ENCODE data around the gene ARX. TPM values are rescaled to one million over a fixed set of nuclear protein-coding genes. Genes with fewer than 3 reads are reported as not detected.

Gene ARX
- total RNA-seq, 1 experiment from 2014 or later = 0.30 TPM

DNA sequence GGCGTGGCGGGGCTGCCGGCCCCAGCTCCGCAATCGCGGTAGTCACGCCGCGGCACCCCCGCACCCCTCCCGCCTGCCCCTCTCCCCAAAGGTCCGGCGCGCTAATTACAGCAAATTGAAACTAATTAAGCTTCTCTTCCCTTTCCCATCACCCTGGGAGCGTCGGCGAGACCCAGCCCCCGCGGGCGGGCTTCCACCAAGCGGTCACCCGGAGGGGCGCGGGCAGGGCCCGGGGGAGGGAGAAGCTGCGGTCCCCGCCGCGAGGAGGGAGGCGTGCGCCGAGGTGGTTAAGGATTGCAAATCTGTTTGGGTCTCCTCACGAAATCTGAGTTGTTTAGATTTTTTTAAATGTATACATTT lies 13.1 kb downstream of the ARX start:
- DNase-seq (ENCODE audit: extremely low read depth, low read depth) = no peak

DNA sequence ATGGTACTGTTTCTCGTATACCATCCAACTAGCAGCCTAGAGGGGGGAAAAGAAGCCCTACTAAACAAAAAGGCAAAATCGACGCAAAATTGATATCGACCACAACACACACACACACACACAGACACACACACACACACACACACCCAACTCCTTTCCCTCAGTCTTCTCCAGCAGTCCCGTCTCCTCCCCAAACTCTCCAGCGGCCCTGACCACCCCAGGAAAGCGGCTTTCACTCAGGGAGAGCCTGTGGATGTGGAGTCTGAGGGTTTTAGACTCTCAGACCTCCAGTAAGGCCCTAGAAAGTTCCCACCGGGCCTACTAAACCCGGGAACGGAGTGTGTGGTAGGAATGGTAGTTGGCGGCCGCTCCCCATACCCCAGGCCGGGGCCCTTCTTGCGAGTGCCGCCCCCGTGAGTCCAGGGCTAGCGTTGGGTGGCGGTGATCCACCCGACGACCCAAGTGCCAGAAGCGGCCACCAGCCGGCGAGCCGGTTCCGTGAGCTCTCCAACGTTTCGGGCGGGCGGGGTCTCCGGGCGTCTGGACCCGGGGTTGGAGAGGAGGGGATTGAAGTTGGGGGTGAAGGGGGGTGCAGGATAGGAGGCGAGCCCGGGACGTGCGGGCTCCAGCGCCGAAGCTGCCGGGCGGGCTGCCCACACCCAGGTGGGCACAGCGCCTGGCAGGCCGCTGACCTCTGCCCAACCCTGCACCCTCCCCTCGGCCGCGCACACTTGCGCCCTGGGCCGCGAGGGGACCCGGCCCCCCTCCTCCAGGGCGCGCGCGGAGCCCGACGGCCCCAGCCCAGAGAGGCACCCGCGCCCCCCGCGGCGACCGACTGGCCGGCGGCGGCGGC lies 13.7 kb downstream of the ARX start:
- DNase-seq (ENCODE audit: extremely low read depth, low read depth) = no peak

DNA sequence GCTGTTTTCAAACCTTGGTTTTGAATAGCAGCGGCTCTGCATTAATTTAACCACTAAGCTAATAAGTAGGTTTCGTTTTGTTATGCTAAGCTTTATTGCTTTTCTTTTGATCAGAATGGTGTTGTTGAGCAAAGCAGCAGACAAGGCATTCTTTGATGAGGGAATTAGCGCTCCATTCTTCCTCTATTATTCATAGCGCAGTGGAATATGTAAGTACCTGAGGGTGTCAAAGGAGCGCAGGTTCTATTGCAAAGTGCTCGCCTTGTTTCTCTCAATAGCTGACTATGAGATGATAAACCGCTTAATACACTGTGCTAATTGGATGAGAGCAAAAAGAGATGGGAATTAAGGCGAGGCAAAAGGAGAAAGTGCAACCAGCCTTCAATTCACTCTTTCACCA lies 16.3 kb downstream of the ARX start:
- no peak for DNase-seq (ENCODE audit: extremely low read depth, low read depth)

DNA sequence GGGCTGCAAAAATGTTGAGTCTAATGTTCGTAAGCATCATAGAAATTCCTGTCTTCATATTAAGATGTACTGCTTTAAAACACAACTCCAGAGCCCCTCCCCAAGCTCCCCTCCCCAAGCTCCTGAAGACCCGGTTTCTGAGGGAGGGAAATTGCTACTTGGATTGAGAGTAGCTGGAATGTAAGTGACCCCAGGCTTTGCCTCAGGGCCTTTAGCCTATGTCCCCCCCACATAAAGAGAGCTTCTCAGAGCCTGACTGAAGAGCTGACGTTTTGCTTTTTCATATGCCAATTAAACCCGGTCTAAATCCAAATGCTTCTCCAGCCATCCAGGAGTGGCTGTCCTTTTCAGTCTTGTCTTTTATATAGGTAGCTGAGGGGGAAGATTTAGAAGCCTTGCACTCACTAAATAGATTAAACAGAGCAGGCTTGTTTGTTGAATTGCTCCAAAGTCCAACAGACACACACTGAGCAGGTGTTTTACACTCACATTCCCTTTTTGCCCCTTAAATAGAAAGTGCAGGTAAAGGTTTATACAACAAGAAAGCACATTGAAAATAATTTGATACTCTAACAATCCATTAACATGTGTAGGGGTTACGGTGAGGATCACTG lies 19.6 kb downstream of the ARX start:
- no peak for DNase-seq (ENCODE audit: extremely low read depth, low read depth)

DNA sequence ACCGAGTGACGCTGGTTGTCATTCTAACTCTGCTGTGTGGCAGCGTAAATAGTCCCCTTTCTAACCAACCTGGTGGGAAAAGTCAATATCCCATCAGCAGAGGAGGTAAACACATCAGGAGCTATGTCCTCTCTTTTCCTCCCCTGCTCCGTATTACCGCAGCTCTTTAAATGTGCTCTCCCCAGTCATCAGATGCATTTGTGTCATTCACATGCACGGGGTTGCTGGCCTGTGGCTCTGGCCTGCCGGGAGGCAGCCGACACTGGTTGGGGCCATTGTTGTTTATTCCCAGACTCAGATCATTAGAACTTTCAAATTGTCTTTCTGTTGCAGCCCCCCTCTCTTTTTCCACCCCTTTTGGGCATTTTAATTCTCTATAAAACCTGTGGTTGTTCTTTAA lies 21.9 kb downstream of the ARX start:
- DNase-seq (ENCODE audit: extremely low read depth, low read depth) = no peak

DNA sequence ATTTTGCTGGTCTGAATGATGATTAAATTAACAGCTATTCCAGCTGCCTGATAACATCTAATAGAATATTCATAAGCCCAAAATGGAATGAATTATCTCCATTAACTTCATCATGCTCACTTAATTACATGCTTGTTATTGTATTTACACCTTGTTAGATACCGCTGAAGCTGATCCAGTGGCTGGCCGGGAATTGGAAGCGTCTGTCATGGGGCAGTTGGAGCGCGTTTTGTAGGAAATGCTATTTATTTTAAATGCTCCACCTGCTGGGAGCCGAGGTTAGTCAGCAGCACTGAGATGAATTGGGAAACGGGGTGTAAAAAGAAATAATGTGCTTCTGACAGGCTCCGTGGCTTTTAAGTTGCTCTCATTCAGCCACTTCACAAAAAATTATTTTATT lies 25.2 kb downstream of the ARX start:
- no peak for DNase-seq (ENCODE audit: extremely low read depth, low read depth)

DNA sequence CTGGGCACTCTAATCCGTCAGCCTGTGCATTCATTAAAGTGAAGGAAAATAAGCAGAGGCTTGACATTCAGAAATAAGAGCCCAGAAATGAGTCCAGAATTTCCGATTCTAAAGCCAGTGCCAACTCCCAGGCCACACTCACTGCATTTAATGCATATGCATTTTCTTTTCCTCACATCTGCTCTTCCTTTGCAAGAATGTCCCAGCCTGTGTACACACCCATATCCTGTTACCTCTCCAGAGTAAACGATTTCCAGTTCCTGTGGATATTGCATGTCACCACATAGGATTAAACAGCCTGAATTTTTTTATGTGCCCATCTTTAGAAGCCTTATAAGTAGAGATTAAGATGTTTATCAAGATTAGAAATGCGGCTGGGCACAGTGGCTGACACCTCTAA lies 27.5 kb downstream of the ARX start:
- DNase-seq (ENCODE audit: extremely low read depth, low read depth) = no peak

DNA sequence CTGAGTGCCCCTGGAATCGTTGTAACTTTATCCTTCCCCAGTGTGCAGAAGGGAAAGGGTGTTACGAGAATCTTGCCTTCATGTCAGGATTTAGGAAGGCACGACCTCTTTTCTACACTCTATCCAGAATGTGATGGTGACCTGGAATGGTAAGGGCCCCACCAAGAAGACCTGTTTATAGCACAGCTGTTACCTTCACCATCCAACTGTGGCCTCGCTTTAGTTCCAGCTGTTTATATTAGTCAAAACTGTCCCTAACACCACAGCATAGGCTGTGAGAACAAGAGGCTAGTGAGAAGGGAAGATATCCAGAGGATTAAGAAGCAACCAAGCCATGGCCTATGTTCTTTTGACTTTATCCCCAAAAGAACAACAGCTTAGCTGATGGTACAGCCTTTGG lies 28.0 kb downstream of the ARX start:
- DNase-seq (ENCODE audit: extremely low read depth, low read depth) = no peak

DNA sequence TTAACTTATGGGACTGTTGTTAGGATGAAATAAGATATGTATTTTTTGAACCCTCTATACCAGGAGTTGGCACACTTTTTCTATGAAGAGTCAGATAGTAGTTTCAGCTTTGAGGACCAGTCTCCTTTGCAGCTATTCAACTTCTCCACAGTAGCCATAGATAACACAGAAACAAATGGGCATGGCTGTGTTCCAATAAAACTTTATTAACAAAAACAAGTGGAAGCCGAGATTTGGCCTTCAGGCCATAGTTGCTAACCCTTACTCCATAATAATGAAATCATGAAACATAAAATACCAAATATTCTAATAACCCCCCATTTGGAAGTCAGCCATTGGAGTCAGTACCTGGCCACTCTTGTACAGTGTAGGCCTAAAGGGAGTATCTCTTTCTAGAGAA lies 30.6 kb downstream of the ARX start:
- no peak for DNase-seq (ENCODE audit: extremely low read depth, low read depth)

DNA sequence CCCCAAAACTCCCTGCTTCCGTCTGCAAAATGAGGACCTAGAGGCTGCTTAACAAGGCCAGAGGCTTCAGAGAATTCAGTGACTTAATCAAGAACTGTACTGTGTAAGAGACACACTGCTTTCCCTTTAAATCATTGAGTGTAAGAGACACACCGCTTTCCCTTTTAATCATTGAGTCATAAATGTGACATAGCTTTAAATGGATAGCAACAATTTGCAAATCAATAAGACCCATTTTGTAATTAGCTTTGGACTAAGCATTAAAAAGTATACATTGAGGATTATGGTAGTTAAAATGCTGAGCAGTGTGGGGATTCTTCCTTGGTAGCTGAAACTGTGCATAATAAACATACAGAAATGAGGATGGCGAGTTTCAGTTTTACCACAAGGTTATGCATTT lies 31.8 kb downstream of the ARX start:
- DNase-seq (ENCODE audit: extremely low read depth, low read depth) = no peak

DNA sequence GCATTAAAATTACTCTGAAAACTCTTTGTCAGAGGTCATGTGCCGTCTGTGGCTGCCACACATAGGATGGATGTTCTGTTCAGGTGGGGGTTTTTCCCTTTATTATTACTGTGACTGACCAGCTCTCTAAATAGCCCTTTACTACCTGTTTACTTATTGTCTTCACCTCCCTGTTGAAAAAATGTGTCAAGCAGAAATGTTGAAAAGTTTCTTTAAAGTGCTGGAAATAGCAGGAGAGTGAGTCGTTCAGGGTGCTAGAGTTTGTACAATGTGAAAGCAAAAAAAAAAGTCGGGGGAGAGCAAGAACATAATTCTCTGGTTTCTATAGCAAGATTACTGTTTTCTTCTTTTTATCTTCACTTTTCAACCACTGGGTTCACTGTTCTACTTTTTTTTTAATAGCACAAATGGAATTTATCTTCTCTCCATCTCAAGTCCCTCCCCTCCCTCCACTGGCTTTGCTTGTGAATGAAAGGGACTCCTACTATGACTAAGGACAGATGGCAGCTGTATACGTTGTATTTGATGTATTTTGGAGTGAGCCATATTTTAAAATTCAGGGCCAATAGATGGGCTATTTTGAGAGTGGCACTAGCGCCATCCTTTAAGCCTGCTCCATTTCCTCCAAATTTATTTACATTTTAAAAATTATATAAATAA lies 33.3 kb downstream of the ARX start:
- no peak for DNase-seq (ENCODE audit: extremely low read depth, low read depth)

DNA sequence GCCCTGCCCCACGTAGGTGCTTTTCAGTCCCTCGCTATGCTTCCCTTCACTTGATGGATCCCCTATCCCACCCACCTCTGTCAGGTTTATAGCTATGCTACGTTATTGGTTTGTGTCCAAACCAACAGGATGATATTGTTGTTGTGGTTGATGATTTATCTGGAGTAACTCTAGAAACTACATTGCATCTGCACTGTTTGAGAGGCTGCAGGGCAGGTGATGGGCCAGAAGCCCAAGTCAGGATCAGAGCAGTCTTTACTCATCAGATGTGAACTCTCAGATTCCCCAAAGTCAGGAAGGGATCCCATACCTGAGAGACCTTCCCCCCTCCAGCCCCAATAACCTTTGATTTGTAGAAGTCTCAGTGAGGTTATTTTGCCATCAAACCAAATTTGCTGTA lies 34.7 kb downstream of the ARX start:
- DNase-seq (ENCODE audit: extremely low read depth, low read depth) = no peak

DNA sequence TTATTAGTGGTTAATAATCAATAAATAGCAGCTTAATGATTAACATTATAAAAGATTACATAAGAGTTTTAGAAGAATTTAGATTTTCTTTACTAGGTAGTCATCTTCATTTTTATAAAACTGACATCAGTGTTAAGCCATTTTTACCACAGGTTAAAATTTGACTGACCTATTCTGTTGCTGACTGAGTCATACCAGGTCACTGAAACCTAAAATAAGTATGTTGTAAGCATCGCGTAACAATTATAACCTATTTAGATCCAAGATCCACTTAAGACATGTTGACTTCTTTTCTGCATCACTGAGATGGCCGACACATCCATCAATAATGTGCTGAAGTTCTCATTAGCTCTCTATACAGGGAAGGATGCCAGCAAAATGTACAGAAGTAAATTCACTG lies 36.7 kb downstream of the ARX start:
- DNase-seq (ENCODE audit: extremely low read depth, low read depth) = no peak

DNA sequence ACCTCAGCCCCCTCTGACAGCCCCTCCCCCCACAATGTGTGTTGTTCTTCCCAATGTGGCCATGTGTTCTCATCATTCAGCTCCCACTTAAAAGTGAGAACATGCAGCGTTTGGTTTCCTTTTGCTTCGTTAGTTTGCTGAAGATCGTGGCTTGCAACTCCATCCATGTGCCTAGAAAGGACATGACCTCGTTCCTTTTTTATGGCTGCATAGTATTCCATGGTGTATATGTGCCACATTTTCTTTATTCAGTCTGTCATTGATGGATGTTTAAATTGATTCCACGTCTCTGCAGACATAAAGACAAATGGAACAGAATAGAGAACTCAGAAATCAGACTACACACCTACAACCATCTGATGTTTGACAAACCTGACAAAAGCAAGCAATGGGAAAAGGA lies 46.0 kb downstream of the ARX start:
- no peak for DNase-seq (ENCODE audit: extremely low read depth, low read depth)

DNA sequence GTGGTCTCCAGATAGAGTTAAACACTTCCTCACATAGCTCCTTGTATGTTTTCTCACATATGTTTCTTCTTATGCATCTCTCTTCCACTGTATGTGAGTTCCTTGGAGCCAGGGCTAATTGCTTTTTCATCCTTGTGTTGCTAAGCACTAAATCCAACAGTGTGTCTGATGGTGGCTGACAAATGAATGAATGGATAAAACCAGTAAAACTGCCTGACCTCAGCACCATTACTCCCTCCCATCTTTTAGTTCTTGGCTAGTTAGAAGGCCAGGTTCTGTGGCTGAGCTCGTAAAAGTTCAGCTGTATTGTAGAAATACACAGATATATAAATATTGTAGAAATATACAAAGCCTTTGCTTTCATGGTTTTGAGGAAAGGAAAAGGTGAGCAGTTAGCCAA lies 50.4 kb downstream of the ARX start:
- DNase-seq (ENCODE audit: extremely low read depth, low read depth) = no peak

DNA sequence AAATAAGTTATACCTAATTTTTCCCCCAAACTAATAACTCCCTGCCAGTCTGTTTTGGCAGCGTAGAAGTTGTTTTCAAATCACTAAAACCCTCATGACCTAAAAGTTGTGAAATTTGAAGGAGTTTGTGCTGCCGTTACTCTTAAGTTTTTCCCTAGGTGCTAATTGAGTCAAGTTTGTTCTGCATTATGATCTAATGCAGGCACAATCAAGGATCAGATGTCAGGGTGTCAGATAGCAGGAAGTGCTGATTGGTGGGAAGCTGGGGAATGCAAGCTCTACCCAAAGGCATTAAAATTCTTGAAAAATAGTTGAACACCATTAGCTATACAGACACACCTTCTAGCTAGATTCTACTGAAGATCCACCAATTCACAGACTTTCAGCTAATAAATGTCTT lies 51.9 kb downstream of the ARX start:
- DNase-seq (ENCODE audit: extremely low read depth, low read depth) = peak; percentile 3

DNA sequence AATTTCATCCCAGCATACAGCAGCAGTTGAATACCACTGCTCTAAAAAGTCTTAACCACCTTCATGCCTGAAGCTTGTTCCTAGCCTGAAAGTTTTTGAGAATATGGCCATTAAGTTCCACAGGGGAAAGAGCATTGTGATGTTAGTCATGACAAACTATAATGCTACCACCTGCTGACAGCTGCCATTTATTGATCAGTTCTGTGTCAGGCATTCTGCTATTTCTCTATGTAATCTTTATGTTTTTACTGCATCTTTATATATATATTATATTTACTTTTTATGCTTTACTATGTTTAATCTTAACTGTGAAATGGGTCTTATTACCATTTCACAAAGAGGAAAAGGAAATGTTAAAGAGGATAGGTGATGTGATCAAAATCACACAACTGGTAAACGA lies 54.0 kb downstream of the ARX start:
- DNase-seq (ENCODE audit: extremely low read depth, low read depth) = no peak

DNA sequence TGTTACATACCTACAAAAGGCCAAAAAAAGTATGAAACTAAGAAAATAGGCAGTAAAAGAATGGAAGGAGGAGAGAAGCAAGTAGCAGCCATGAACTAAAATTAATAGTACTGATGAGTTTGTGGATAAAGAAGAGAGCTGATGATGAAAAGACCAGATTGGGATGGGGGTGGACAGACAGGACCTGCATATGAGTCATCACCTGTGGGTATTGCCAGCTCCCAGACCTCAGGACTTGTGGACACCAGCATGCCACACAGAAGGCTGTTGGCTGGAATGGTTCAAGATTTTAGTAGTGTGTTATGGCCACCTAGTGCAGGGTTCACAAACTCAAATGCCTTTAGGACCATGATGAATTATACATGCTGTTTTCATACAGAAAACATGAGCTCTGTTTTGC lies 58.9 kb downstream of the ARX start:
- no peak for DNase-seq (ENCODE audit: extremely low read depth, low read depth)

DNA sequence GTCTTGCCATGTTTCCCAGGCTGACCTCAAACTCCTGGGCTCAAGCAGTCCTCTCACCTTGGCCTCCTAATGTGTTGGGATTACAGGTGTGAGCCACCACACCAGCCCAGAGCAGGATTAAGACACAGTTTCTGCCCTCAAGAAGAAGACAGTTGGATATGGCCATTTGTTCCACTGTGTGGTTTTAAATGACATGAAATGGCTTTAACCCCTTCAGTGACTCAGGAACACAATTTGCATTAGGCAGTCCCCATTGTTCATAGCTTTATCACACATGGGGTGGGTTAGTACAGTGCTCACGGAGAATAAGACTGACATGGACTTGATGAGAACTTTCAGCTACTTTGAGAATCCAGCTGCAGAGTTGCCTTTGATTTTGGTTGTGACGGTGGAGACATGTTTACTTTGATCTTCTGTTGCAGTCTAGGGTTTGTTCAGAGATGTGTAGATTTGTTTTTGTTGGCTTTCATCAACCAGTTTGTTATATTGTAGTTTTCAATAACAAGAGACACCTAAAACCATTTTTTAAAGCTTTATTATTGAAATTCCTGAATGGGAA lies 60.3 kb downstream of the ARX start:
- no peak for DNase-seq (ENCODE audit: extremely low read depth, low read depth)

DNA sequence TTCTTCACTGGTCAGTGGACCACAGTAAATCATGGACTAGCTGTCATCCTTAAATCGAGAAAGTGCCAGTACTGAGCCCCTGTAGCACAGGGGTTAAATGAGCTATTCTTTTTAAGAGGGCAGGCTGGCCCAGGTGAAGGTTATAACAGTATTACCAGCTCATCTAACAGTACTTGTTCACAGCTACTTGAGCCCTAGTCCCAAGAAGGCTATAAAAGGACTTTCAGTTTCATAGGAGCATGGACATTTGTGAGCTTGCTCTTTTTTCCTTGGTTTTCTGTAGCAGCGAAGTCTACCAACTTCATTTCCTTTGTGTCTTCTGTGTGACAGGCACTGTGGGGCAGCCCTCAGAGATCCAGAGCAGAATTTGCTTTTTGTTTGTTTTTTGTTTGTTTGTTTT lies 61.0 kb downstream of the ARX start:
- no peak for DNase-seq (ENCODE audit: extremely low read depth, low read depth)
